ENCODE results near the gene SCAMP4. TPM values are rescaled to one million over a fixed set of nuclear protein-coding genes. Genes with fewer than 3 reads are reported as not detected.
A peak's percentile ranks its signal among the peaks of the same experiment; 100 is the strongest.

The SCAMP4 gene
- total and polyA plus RNA-seq, 12 donors = 13.5 to 192 (median 60.3) TPM

DNA sequence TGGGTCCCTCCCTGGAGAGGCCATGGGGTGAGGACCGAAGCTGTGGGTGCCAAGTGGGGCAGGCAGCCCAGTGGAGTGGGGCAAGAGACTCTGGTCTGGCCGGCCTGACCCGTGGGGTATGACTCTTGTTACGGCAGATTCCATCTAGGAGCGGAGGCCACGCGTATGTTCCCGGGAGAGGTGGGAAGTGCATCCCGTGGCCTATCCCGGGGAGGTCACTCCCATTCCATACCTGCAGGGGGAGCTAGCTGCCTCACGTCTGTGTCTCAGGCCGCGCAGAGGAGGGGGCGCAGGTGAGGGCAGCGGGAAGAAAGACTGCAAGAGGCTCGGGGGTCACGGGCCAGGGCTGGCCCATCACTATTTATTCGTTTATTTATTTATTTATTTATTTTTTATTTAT, 40.7 kb downstream of the SCAMP4 start:
- Histone ChIP-seq H3K27me3 (no peaks in the 10 kb centered on the region), H3K36me3 (replicated peaks in 1 of 2) (no peaks in the 10 kb centered on the region), H3K4me3 (no peak overlapping the region), H3K9me3 (replicated peaks in 1 of 3) (no peaks in the 10 kb centered on the region), H3K4me1 (replicated peaks in 1 of 2) (peaks cover 9 to 28% of the 10 kb centered on the region in 2 donors), H3K27ac (no peak overlapping the region)
- TF ChIP-seq, protein P1, sequence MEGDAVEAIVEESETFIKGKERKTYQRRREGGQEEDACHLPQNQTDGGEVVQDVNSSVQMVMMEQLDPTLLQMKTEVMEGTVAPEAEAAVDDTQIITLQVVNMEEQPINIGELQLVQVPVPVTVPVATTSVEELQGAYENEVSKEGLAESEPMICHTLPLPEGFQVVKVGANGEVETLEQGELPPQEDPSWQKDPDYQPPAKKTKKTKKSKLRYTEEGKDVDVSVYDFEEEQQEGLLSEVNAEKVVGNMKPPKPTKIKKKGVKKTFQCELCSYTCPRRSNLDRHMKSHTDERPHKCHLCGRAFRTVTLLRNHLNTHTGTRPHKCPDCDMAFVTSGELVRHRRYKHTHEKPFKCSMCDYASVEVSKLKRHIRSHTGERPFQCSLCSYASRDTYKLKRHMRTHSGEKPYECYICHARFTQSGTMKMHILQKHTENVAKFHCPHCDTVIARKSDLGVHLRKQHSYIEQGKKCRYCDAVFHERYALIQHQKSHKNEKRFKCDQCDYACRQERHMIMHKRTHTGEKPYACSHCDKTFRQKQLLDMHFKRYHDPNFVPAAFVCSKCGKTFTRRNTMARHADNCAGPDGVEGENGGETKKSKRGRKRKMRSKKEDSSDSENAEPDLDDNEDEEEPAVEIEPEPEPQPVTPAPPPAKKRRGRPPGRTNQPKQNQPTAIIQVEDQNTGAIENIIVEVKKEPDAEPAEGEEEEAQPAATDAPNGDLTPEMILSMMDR (IDR thresholded peaks at IDR 0.05) = peak; percentile 36 to 72 (median 58)
- no peak for TF ChIP-seq POLR2A (IDR thresholded peaks at IDR 0.05)
- 28 to 57% (median 50%) methylated on average over 9 to 18 of the region's 18 CpGs for WGBS, 4 donors
- intact Hi-C loops (cut with DNase I) = no loop called here
- DNase-seq = peak in 6 of 7 donors; percentile 51 to 77 (median 64)

DNA sequence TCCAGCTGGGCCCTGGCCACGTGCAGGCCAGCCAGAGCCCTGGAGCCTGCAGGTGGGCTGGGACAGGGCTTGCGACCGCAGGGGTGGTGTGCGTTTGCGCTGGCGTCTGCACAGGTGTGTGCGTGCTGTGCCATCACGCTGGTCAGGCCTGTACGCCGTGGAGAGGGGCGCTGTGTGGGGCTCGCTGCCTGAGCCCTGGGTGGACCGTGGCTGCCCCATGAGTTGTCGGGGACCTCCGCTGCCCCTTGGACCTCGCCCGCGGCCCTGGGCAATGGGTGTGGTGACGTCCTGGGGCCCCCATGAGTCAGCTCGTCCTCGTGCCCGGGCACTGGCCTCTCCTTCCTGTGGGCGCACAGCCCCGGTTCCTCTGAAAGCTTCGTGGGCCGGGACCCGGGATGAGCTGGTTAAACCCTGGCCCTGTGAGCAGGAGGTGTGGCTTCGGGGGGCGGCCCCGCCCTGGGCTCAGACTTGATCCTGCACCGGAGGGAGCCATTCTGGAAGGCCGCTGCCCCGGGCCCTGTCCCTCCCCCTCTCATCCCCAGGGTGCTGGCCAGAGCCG, 42.5 kb downstream of the SCAMP4 start:
- Histone ChIP-seq H3K9me3 (replicated peaks in 1 of 3) (no peaks in the 10 kb centered on the region), H3K4me3 (no peak overlapping the region), H3K27ac (no peak overlapping the region), H3K4me1 (replicated peaks in 1 of 2) (peaks cover 5 to 23% of the 10 kb centered on the region in 2 donors), H3K27me3 (no peaks in the 10 kb centered on the region), H3K36me3 (replicated peaks in 1 of 2) (no peaks in the 10 kb centered on the region)
- 74 to 91% (median 78%) methylated on average over 4 to 34 of the region's 34 CpGs for WGBS, 4 donors
- TF ChIP-seq POLR2A (IDR thresholded peaks at IDR 0.05) = no peak
- TF ChIP-seq, protein P1 (IDR thresholded peaks at IDR 0.05) = no peak
- intact Hi-C loops (cut with DNase I) = no loop called here
- peak in 3 of 7 donors; percentile 51 to 75 (median 70) for DNase-seq

GRCh38 chr19:1949304-1950101, 44.3 kb downstream of the SCAMP4 start:
- H3K27ac ChIP-seq = no peak overlapping the region
- H3K27me3 ChIP-seq = no peaks in the 10 kb centered on the region
- H3K9me3 ChIP-seq (replicated peaks in 1 of 3) = no peaks in the 10 kb centered on the region
- TF ChIP-seq, protein P1 (IDR thresholded peaks at IDR 0.05) = no peak
- TF ChIP-seq POLR2A (IDR thresholded peaks at IDR 0.05) = no peak
- H3K36me3 ChIP-seq (replicated peaks in 1 of 2) = no peaks in the 10 kb centered on the region
- peaks cover 0 to 5% of the 10 kb centered on the region in 2 donors for H3K4me1 ChIP-seq (replicated peaks in 1 of 2)
- DNase-seq = no peak
- 91 to 93% (median 92%) methylated on average over 39 to 44 of the region's 44 CpGs for whole genome bisulfite sequencing, 4 donors
- intact Hi-C loops (cut with DNase I) = loop anchor here in 1 of 2 donors (10.0 kb wide), 1 partner anchor 55 kb away; no protein-coding TSS in a partner anchor
- H3K4me3 ChIP-seq = no peak overlapping the region

DNA sequence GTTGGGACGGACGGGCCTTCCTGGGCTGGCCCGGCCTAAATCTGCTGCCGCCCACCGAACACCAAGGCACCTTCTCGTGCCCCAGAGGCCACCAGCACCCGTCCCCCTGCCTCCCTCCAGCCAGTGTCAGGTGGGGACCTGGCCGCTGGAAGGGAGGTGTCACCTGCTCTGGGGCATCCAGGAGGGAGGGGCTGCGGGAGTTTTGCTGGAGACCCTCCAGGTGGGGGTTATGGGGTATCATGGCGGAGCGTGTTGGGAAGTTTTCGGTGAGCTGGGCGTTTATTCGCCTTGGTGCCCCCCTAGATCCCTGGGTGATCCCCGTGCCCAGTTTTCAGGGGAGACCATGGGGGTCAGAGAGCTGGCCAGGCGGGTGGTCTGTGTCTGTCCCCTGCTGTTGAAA, 45.4 kb downstream of the SCAMP4 start:
- intact Hi-C loops (cut with DNase I) = loop anchor here in 1 of 2 donors (10.0 kb wide), 1 partner anchor 54 kb away; no protein-coding TSS in a partner anchor
- 96 to 100% (median 97%) methylated on average over 8 to 16 of the region's 16 CpGs for WGBS, 4 donors

More for the DNA sequence above, 45.4 kb downstream of the SCAMP4 start:
- Histone ChIP-seq H3K4me1 (replicated peaks in 1 of 2) (peaks cover 0 to 1% of the 10 kb centered on the region in 2 donors), H3K4me3 (no peak overlapping the region), H3K36me3 (replicated peaks in 1 of 2) (no peaks in the 10 kb centered on the region), H3K9me3 (replicated peaks in 1 of 3) (no peaks in the 10 kb centered on the region), H3K27me3 (no peaks in the 10 kb centered on the region), H3K27ac (no peak overlapping the region)
- TF ChIP-seq, protein P1 (IDR thresholded peaks at IDR 0.05) = no peak
- TF ChIP-seq POLR2A (IDR thresholded peaks at IDR 0.05) = no peak
- no peak for DNase-seq

Measured in adrenal gland (tissue), 12 donors.